GM12864 (cell line): ENCODE results near the gene SPOP.
"Not testable (repeated sequence)": the region's sequence is repeated elsewhere in the genome, so short reads cannot be mapped to it uniquely, and the experiment has no call there.

ENCODE experiments used
- DNase-seq: peaks from one replicate; pipeline ENCODE4 v3.0.0-alpha.2; 2011; ENCODE audit warnings: low read depth
- H3K4me3 ChIP-seq: 2 replicates; pipeline ENCODE4 v1.5.1; 2011; ENCODE audit warnings: mild to moderate bottlenecking, low read depth, low read length, control low read depth
- CTCF ChIP-seq: IDR thresholded peaks from 2 replicates; pipeline ENCODE4 v1.5.1; 2011; ENCODE audit warnings: low read depth, mild to moderate bottlenecking, moderate library complexity, low read length, control low read depth, inconsistent platforms; ENCODE audit errors: missing control alignments

SPOP gene

GRCh38 chr17:49552070-49552751 lies 125.7 kb downstream of the SPOP start:
- no peak for DNase-seq
- H3K4me3 ChIP-seq, result no peak overlapping the region

GRCh38 chr17:49551221-49552069 lies 126.5 kb downstream of the SPOP start:
- TF ChIP-seq CTCF, result no peak
- no peak for DNase-seq
- no peak overlapping the region for H3K4me3 ChIP-seq

More at GRCh38 chr17:49552070-49552751, 125.7 kb downstream of the SPOP start:
- no peak for TF ChIP-seq CTCF

- H3K4me3 ChIP-seq, DNase-seq: not testable (repeated sequence)
These were observed 127.1 kb downstream of the SPOP start for GRCh38 chr17:49550764-49551163.

- H3K4me3 ChIP-seq, result no peak overlapping the region
- no peak for TF ChIP-seq CTCF
These were observed 127.9 kb downstream of the SPOP start for GRCh38 chr17:49549691-49550678.

GRCh38 chr17:49549311-49549605 lies 128.6 kb downstream of the SPOP start:
- no peak for TF ChIP-seq CTCF
- no peak for DNase-seq
- H3K4me3 ChIP-seq, result no peak overlapping the region

More at GRCh38 chr17:49549691-49550678, 127.9 kb downstream of the SPOP start:
- DNase-seq, result no peak
